K562 (cell line): ENCODE results near the gene TMEM41B. TPM values are rescaled to one million over a fixed set of nuclear protein-coding genes. Genes with fewer than 3 reads are reported as not detected.

Source experiments
- BRD4 ChIP-seq: fragments of 200-600 bp; sonication (generic); IDR thresholded peaks from 2 replicates; pipeline ENCODE4 v1.6.1; 2017; ENCODE audit warnings: inconsistent platforms
- GABPB1 ChIP-seq: sonication (generic); formaldehyde crosslinking; IDR thresholded peaks from 2 replicates; pipeline ENCODE4 v1.8.0; 2022; ENCODE audit warnings: mild to moderate bottlenecking, missing genetic modification reagents
- KDM2B ChIP-seq: fragments of 250-450 bp; sonication (Bioruptor Pico); IDR thresholded peaks from 2 replicates; pipeline ENCODE4 v1.8.0; 2021; ENCODE audit warnings: mild to moderate bottlenecking, moderate library complexity
- MTA2 ChIP-seq: fragments of 450-650 bp; IDR thresholded peaks from 2 replicates; pipeline ENCODE4 v1.6.1; 2016; ENCODE audit warnings: low read depth
- NFRKB ChIP-seq: fragments of 450-650 bp; IDR thresholded peaks from 2 replicates; pipeline ENCODE4 v1.6.1; 2016; ENCODE audit warnings: low read depth
- NONO ChIP-seq, 2 experiments: fragments of 200-400 bp in 1 of 2; fragments of 450-650 bp in 1 of 2; formaldehyde crosslinking in 1 of 2; IDR thresholded peaks; 2 replicates each; pipeline ENCODE4 v1.6.1; 2017; ENCODE audit warnings: low read depth in 2 of 2, mild to moderate bottlenecking in 2 of 2, moderate library complexity in 2 of 2, low read length in 1 of 2
- POLR2B ChIP-seq: fragments of 450-650 bp; IDR thresholded peaks from 2 replicates; pipeline ENCODE4 v1.6.1; 2018; ENCODE audit warnings: low read depth; ENCODE audit not compliant: partially characterized antibody
- PRMT5 ChIP-seq: sonication (generic); formaldehyde crosslinking; IDR thresholded peaks from 2 replicates; pipeline ENCODE4 v1.5.0; 2020; ENCODE audit warnings: missing genetic modification reagents
- SMC3 ChIP-seq: conservative IDR thresholded peaks from 2 replicates; pipeline ENCODE4 v1.6.1; 2011; ENCODE audit warnings: low read depth, low read length, improper control_type of control experiment; ENCODE audit not compliant: insufficient read depth
- TGIF2 ChIP-seq: sonication (generic); formaldehyde crosslinking; IDR thresholded peaks from 2 replicates; pipeline ENCODE4 v1.8.1; 2022; ENCODE audit warnings: mild to moderate bottlenecking, missing genetic modification reagents, moderate library complexity
- THRAP3 ChIP-seq: fragments of 450-650 bp; IDR thresholded peaks from 2 replicates; pipeline ENCODE4 v1.6.1; 2016; ENCODE audit warnings: mild to moderate bottlenecking, inconsistent platforms, borderline replicate concordance
- XRCC3 ChIP-seq: fragments of 450-650 bp; IDR thresholded peaks from 2 replicates; pipeline ENCODE4 v1.6.1; 2017; ENCODE audit warnings: mild to moderate bottlenecking, moderate library complexity
- ZKSCAN1 ChIP-seq: fragments of 150-350 bp; IDR thresholded peaks from 2 replicates; pipeline ENCODE4 v1.6.1; 2016; ENCODE audit warnings: low read depth, low read length
- ZNF143 ChIP-seq: sonication (generic); formaldehyde crosslinking; IDR thresholded peaks from 2 replicates; pipeline ENCODE4 v1.9.0; 2022; ENCODE audit warnings: mild to moderate bottlenecking, missing genetic modification reagents
- ZNF384 ChIP-seq: IDR thresholded peaks from 2 replicates; pipeline ENCODE4 v1.6.1; 2012; ENCODE audit warnings: low read depth, low read length, improper control_type of control experiment
- ZNF41 ChIP-seq: fragments of 250-450 bp; sonication (Bioruptor Pico); conservative IDR thresholded peaks from 2 replicates; pipeline ENCODE4 v1.4.0; 2020; ENCODE audit warnings: mild to moderate bottlenecking
- ZNF589 ChIP-seq: fragments of 200-800 bp; sonication (Bioruptor generic); IDR thresholded peaks from 2 replicates; pipeline ENCODE4 v1.6.1; 2016; ENCODE audit warnings: low read depth, missing genetic modification characterization, missing compliant biosample characterization
- ZNF766 ChIP-seq: fragments of 200-800 bp; sonication (Bioruptor generic); conservative IDR thresholded peaks from 2 replicates; pipeline ENCODE4 v1.6.1; 2016; ENCODE audit warnings: missing genetic modification characterization, missing compliant biosample characterization
- polyA plus RNA-seq, 8 experiments: library from polyadenylated mRNA; depleted of rRNA in 4 of 8; stranded (reverse) in 5 of 8; unstranded in 3 of 8; fragments of >200 nt; fragmentation: Nextera tagmentation in 2 of 8; fragmentation: Illumina TruSeq in 1 of 8; extraction: Ambion mirVana in 2 of 8; extraction: Trizol in 1 of 8; gene quantifications; 2 replicates each; pipeline versions ENCODE4 v1.2.1 to v1.2.3, GENCODE V29; 2011 to 2014; ENCODE audit warnings: inconsistent platforms in 1 of 8, missing spikeins in 1 of 8
- total RNA-seq, 7 experiments: library from RNA; depleted of rRNA in 6 of 7; stranded (reverse); fragments of >200 nt in 6 of 7; fragmentation: Illumina TruSeq in 2 of 7; extraction: Trizol in 2 of 7; gene quantifications; 2 replicates each; pipeline versions ENCODE4 v1.2.1 to v1.2.3, GENCODE V29; 2011 to 2021; ENCODE audit warnings: low replicate concordance in 1 of 7
- TF ChIP-seq, protein P1 (sequence below): fragments of 250-450 bp; sonication (Bioruptor Pico); IDR thresholded peaks from 2 replicates; pipeline ENCODE4 v1.4.0; 2020
- TF ChIP-seq, protein P2 (sequence below): IDR thresholded peaks from 2 replicates; pipeline ENCODE4 v1.6.1; 2016; ENCODE audit warnings: missing genetic modification characterization, missing compliant biosample characterization
- TF ChIP-seq, protein P3 (sequence below): sonication (generic); formaldehyde crosslinking; IDR thresholded peaks from 2 replicates; pipeline ENCODE4 v1.8.0; 2022; ENCODE audit warnings: mild to moderate bottlenecking, low read depth, missing genetic modification reagents
- TF ChIP-seq, protein P4 (sequence below): sonication (generic); formaldehyde crosslinking; IDR thresholded peaks from 2 replicates; pipeline ENCODE4 v1.8.0; 2022; ENCODE audit warnings: mild to moderate bottlenecking, missing genetic modification reagents

TMEM41B gene
- total and polyA plus RNA-seq, 9 of the 15 experiments (the other 6 are each of a cell fraction or from before 2014, with no cell fraction given): 17.1 to 89.6 (median 48.7) TPM

DNA sequence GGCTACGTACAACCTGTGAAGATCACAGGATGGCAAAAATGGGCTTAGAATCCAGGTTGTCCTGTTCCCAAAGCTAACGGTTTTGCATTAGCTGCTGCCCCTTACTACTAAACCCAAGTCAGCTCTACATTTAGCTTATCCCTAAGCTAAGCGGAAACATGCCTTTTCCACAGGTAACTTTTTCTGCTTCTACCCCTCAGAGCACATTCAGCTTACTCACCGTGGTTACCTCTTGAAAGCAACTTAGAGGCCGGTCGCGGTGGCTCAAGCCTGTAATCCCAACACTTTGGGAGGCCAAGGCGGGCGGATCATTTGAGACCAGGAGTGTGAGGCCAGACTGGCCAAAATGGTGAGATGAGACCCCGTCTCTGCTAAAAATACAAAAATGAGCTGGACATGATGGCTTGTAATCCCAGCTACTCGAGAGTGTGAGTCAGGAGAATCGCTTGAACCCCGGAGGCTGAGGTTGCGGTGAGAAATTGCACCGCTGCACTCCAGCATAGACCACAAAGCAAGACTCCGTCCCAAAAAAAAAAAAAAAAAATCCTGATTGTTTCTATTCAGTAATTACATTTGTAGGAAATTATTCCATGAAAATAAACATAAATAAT lies 790 bp upstream of the TMEM41B start (continued):
- TF ChIP-seq PRMT5 (CRISPR knock-in tag) (no peak), XRCC3 (no peak), ZNF766 (no peak), MTA2 (no peak), ZNF143 (no peak), ZNF41 (CRISPR knock-in tag) (no peak), NFRKB (peak; percentile 97), POLR2B (no peak), THRAP3 (peak; percentile 83; the same call in 1 of the 2 replicates), TGIF2 (CRISPR knock-in tag) (no peak), ZNF384 (peak; percentile 72), SMC3 (no peak), ZKSCAN1 (no peak), ZNF589 (CRISPR knock-in tag) (no peak; the same call in 1 of the 2 replicates), BRD4 (peak; percentile 84), GABPB1 (CRISPR knock-in tag) (no peak; the same call in 1 of the 2 replicates), KDM2B (no peak), NONO (IDR thresholded peaks at IDR 0.05; ENCODE audit: low read depth in 2 of 2, low read length in 1 of 2) (no peak)
- TF ChIP-seq, protein P1, sequence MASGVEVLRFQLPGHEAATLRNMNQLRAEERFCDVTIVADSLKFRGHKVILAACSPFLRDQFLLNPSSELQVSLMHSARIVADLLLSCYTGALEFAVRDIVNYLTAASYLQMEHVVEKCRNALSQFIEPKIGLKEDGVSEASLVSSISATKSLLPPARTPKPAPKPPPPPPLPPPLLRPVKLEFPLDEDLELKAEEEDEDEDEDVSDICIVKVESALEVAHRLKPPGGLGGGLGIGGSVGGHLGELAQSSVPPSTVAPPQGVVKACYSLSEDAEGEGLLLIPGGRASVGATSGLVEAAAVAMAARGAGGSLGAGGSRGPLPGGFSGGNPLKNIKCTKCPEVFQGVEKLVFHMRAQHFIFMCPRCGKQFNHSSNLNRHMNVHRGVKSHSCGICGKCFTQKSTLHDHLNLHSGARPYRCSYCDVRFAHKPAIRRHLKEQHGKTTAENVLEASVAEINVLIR (CRISPR knock-in tag): no peak
- TF ChIP-seq, protein P2, sequence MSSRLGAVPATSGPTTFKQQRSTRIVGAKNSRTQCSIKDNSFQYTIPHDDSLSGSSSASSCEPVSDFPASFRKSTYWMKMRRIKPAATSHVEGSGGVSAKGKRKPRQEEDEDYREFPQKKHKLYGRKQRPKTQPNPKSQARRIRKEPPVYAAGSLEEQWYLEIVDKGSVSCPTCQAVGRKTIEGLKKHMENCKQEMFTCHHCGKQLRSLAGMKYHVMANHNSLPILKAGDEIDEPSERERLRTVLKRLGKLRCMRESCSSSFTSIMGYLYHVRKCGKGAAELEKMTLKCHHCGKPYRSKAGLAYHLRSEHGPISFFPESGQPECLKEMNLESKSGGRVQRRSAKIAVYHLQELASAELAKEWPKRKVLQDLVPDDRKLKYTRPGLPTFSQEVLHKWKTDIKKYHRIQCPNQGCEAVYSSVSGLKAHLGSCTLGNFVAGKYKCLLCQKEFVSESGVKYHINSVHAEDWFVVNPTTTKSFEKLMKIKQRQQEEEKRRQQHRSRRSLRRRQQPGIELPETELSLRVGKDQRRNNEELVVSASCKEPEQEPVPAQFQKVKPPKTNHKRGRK (tag): no peak
- TF ChIP-seq, protein P3, sequence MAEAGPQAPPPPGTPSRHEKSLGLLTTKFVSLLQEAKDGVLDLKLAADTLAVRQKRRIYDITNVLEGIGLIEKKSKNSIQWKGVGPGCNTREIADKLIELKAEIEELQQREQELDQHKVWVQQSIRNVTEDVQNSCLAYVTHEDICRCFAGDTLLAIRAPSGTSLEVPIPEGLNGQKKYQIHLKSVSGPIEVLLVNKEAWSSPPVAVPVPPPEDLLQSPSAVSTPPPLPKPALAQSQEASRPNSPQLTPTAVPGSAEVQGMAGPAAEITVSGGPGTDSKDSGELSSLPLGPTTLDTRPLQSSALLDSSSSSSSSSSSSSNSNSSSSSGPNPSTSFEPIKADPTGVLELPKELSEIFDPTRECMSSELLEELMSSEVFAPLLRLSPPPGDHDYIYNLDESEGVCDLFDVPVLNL (CRISPR knock-in tag): no peak
- TF ChIP-seq, protein P4, sequence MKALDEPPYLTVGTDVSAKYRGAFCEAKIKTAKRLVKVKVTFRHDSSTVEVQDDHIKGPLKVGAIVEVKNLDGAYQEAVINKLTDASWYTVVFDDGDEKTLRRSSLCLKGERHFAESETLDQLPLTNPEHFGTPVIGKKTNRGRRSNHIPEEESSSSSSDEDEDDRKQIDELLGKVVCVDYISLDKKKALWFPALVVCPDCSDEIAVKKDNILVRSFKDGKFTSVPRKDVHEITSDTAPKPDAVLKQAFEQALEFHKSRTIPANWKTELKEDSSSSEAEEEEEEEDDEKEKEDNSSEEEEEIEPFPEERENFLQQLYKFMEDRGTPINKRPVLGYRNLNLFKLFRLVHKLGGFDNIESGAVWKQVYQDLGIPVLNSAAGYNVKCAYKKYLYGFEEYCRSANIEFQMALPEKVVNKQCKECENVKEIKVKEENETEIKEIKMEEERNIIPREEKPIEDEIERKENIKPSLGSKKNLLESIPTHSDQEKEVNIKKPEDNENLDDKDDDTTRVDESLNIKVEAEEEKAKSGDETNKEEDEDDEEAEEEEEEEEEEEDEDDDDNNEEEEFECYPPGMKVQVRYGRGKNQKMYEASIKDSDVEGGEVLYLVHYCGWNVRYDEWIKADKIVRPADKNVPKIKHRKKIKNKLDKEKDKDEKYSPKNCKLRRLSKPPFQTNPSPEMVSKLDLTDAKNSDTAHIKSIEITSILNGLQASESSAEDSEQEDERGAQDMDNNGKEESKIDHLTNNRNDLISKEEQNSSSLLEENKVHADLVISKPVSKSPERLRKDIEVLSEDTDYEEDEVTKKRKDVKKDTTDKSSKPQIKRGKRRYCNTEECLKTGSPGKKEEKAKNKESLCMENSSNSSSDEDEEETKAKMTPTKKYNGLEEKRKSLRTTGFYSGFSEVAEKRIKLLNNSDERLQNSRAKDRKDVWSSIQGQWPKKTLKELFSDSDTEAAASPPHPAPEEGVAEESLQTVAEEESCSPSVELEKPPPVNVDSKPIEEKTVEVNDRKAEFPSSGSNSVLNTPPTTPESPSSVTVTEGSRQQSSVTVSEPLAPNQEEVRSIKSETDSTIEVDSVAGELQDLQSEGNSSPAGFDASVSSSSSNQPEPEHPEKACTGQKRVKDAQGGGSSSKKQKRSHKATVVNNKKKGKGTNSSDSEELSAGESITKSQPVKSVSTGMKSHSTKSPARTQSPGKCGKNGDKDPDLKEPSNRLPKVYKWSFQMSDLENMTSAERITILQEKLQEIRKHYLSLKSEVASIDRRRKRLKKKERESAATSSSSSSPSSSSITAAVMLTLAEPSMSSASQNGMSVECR: peak; percentile 20; the same call in 1 of the 2 replicates
